Upper lobe of right lung (tissue), 1 donor: ENCODE results near the gene OTULIN. TPM values are rescaled to one million over a fixed set of nuclear protein-coding genes. Genes with fewer than 3 reads are reported as not detected.

Experiments
- ATAC-seq: fragments of 200-7000 bp; cut with Tn5 transposase; one replicate; pipeline ENCODE4 v1.9.1; 2020; ENCODE audit warnings: mild to moderate bottlenecking, moderate library complexity
- DNase-seq: peaks from one replicate; pipeline ENCODE4 v3.0.0-alpha.2; 2020
- H3K27ac ChIP-seq: fragments of 200-600 bp; one replicate; pipeline ENCODE4 v1.8.0; 2022
- H3K27me3 ChIP-seq: fragments of 200-600 bp; one replicate; pipeline ENCODE4 v1.8.0; 2022; ENCODE audit warnings: mild to moderate bottlenecking
- H3K36me3 ChIP-seq: fragments of 200-600 bp; one replicate; pipeline ENCODE4 v1.8.0; 2022
- H3K4me1 ChIP-seq: fragments of 200-600 bp; one replicate; pipeline ENCODE4 v1.8.0; 2022
- H3K4me3 ChIP-seq: fragments of 200-600 bp; one replicate; pipeline ENCODE4 v1.8.0; 2022; ENCODE audit warnings: mild to moderate bottlenecking
- H3K9me3 ChIP-seq: fragments of 200-600 bp; one replicate; pipeline ENCODE4 v1.8.0; 2022
- intact Hi-C: fragments of 100-400 bp; cut with DNase I; formaldehyde crosslinking; loops from one replicate; pipeline ENCODE4 v1.11.0; 2022
- total RNA-seq: library from RNA; stranded (reverse); fragmentation: NEBNext Ultra II Directional; extraction: Animal tissue kit (Norgen Biotek cat#: 25700); gene quantifications from one replicate; pipeline ENCODE4 v1.2.1, GENCODE V29; 2021
- TF ChIP-seq, protein P1 (sequence below): fragments of 200-600 bp; IDR thresholded peaks from one replicate; pipeline ENCODE4 v1.8.0; 2022; ENCODE audit warnings: antibody characterized with exemption
- donor health status: DM: no; HTN: yes; CAD: no; lungs with severe emphysema.

Gene OTULIN
- total RNA-seq, 1 donor from 2014 or later: 30.0 TPM

DNA sequence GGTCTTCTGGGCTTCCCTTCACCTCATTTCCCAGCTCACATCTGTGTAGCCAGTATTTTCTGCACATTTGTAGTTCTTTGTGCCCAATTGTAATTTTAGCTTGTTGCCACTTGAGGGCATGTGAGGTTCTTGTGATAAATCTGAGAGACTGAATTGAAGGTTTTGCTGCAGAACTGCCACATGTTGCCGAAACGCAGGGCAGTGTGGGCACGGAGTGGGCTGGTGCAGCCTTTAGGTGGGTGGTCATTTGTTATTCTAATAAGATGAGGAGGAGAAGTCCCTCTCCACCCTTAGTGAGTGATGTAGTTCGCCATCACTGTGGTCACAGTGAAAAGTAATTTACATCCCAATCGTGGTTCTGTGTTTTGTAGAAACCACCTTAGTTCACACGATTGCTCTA, 21.2 kb downstream of the OTULIN start:
- peaks cover 90% of the 10 kb centered on the region for H3K36me3 ChIP-seq
- TF ChIP-seq, protein P1, sequence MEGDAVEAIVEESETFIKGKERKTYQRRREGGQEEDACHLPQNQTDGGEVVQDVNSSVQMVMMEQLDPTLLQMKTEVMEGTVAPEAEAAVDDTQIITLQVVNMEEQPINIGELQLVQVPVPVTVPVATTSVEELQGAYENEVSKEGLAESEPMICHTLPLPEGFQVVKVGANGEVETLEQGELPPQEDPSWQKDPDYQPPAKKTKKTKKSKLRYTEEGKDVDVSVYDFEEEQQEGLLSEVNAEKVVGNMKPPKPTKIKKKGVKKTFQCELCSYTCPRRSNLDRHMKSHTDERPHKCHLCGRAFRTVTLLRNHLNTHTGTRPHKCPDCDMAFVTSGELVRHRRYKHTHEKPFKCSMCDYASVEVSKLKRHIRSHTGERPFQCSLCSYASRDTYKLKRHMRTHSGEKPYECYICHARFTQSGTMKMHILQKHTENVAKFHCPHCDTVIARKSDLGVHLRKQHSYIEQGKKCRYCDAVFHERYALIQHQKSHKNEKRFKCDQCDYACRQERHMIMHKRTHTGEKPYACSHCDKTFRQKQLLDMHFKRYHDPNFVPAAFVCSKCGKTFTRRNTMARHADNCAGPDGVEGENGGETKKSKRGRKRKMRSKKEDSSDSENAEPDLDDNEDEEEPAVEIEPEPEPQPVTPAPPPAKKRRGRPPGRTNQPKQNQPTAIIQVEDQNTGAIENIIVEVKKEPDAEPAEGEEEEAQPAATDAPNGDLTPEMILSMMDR: peak; percentile 63
- ATAC-seq: peak; percentile 63
- no peaks in the 10 kb centered on the region for H3K9me3 ChIP-seq
- H3K27ac ChIP-seq: no peak overlapping the region
- H3K4me1 ChIP-seq: no peaks in the 10 kb centered on the region
- no peaks in the 10 kb centered on the region for H3K27me3 ChIP-seq
- H3K4me3 ChIP-seq: no peak overlapping the region
- DNase-seq: no peak
- intact Hi-C loops: no loop called here

DNA sequence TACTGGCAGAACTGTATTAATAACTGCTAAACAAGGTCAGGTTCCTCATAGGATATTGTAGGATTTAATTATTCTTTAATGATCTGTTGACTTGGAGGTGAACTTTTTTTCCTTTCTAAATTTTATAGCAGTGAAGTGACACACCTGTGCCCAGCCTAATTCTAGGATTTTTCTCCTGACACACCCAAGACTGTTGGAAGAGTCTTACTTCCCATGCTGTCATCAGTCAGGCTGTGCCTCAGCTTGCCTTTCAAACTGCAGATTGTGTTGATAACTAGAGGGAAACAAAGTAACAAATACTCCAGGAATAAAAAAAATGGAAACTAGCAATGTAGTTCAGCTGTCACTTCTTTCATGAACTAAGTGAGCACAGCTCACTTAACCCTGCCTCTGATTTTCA, 22.0 kb downstream of the OTULIN start:
- ATAC-seq (no peak), DNase-seq (no peak)
- intact Hi-C loops: no loop called here
- peaks cover 90% of the 10 kb centered on the region for H3K36me3 ChIP-seq
- no peaks in the 10 kb centered on the region for H3K9me3 ChIP-seq
- no peak overlapping the region for H3K27ac ChIP-seq
- no peaks in the 10 kb centered on the region for H3K4me1 ChIP-seq
- H3K4me3 ChIP-seq: no peak overlapping the region
- H3K27me3 ChIP-seq: no peaks in the 10 kb centered on the region
- TF ChIP-seq, protein P1: no peak

DNA sequence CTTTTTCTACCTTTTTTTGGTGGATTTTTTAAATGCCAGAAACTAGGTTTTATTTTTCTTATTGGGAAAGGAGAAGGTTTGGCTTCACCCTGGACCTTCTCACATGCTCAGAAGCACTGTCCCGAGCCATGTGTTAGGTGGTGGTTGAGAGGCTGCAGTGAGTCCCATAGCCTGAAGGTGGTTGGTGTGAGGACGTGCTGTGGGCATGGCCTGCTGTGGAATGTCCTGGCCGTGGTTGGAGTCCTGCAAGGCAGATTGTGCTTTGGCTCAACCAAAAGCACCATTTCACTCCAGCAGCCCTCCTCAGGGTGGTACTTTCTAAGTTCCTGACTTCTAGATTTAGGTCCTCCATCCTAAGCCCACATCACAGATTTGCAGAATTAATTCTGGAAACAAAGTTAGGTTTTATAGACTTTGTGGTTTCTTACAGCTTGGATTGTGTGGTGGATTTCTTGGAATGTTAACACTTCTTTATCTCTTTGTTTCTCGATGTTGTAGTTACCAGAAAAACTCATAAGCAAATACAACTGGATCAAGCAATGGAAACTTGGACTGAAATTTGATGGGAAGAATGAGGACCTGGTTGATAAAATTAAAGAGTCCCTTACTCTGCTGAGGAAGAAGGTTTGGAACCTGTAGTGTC, 22.6 kb downstream of the OTULIN start:
- Histone ChIP-seq H3K4me3 (no peak overlapping the region), H3K36me3 (peaks cover 89% of the 10 kb centered on the region), H3K27ac (no peak overlapping the region), H3K4me1 (no peaks in the 10 kb centered on the region), H3K9me3 (no peaks in the 10 kb centered on the region), H3K27me3 (no peaks in the 10 kb centered on the region)
- TF ChIP-seq, protein P1: no peak
- intact Hi-C loops: no loop called here
- no peak for DNase-seq
- ATAC-seq: peak; percentile 67

DNA sequence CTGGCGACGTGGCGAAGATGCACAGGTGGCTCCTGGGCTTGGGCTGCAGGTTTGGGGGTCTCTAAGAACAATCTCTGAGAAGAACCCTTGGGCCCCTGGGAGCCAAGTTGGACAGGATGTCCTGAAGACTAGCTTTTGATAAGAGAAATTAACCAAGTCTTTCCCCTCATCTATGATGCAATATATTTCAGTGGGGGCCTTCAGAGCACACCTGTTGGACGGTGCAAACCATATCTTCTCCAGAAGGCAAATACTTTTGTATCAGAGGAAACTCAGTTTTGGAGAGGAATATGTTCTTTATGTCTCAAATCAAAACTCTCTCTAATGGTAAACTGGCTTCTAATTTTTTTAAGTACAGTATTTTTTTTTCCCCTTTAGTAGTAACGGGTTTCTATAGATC, 28.6 kb downstream of the OTULIN start:
- ATAC-seq: no peak
- no peaks in the 10 kb centered on the region for H3K27me3 ChIP-seq
- no peaks in the 10 kb centered on the region for H3K4me1 ChIP-seq
- DNase-seq: no peak
- intact Hi-C loops: no loop called here
- H3K36me3 ChIP-seq: peaks cover 89% of the 10 kb centered on the region
- H3K27ac ChIP-seq: no peak overlapping the region
- no peaks in the 10 kb centered on the region for H3K9me3 ChIP-seq
- TF ChIP-seq, protein P1: no peak
- H3K4me3 ChIP-seq: no peak overlapping the region

DNA sequence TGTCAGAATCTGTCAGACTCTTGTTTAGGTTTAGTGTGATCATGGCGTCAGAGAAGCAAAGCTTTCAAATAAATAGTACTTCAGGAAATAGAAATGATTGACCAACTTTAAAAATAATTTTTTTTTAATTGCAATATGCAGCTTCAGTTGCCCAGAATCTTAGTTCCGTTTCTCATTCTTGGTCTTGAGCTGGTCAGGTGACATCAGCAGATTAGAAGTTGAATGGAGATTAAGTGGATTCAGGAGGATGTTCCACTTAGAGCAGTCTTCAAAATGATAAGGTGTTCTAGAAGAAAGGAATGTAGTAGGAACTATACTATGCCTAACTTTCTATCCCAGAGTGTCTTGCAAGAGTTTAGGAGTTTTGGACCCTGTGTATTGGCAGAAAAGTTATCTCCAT, 30.6 kb downstream of the OTULIN start:
- TF ChIP-seq, protein P1: no peak
- H3K27ac ChIP-seq: no peak overlapping the region
- H3K4me3 ChIP-seq: no peak overlapping the region
- H3K4me1 ChIP-seq: no peaks in the 10 kb centered on the region
- peaks cover 83% of the 10 kb centered on the region for H3K36me3 ChIP-seq
- ATAC-seq: no peak
- no peak for DNase-seq
- intact Hi-C loops: no loop called here
- no peaks in the 10 kb centered on the region for H3K27me3 ChIP-seq
- H3K9me3 ChIP-seq: no peaks in the 10 kb centered on the region

DNA sequence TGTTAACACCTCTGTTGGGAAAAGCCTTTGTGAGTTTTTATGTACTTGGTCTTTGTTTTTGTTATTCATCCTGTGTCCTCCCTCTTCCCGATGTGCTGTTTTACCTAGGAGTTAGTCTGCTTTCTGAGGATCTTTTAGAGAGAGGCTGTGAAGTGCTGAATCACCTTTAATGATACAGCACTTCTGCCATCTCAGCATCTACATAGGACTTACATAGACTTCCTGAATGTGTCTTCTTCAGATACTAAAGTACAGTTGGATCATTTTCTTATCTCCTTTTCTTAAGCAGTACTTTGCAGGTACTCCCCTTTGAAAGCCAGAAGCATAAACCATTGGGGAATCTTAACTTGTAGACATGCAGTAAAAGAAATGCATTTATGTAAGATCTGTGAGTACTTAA, 31.5 kb downstream of the OTULIN start:
- Histone ChIP-seq H3K4me1 (no peaks in the 10 kb centered on the region), H3K4me3 (no peak overlapping the region), H3K27me3 (no peaks in the 10 kb centered on the region), H3K9me3 (no peaks in the 10 kb centered on the region), H3K27ac (no peak overlapping the region), H3K36me3 (peaks cover 74% of the 10 kb centered on the region)
- no peak for ATAC-seq
- intact Hi-C loops: no loop called here
- DNase-seq: no peak
- TF ChIP-seq, protein P1: no peak
